Chondrocyte (in vitro differentiated cells): ENCODE measurements around the gene GALNT14. TPM values are rescaled to one million over a fixed set of nuclear protein-coding genes. Genes with fewer than 3 reads are reported as not detected.

Experiments used
- DNase-seq: peaks from one replicate; pipeline ENCODE4 v3.0.0; 2021; ENCODE audit warnings: mixed read lengths, low spot score
- H3K27ac Mint-ChIP-seq: one replicate; pipeline ENCODE4 v1.8.0; 2021; ENCODE audit warnings: mild to moderate bottlenecking, moderate library complexity, mixed read lengths; ENCODE audit not compliant: unreplicated experiment
- H3K27me3 Mint-ChIP-seq: 2 replicates; pipeline ENCODE4 v1.8.0; 2021; ENCODE audit warnings: low read depth, mixed read lengths
- H3K36me3 Mint-ChIP-seq: 2 replicates; pipeline ENCODE4 v1.8.0; 2021; ENCODE audit warnings: low read depth, mixed read lengths
- H3K4me1 Mint-ChIP-seq: 2 replicates; pipeline ENCODE4 v1.8.0; 2021; ENCODE audit warnings: low read depth, mild to moderate bottlenecking, mixed read lengths
- H3K4me3 Mint-ChIP-seq: one replicate; pipeline ENCODE4 v1.8.0; 2021; ENCODE audit warnings: mild to moderate bottlenecking, moderate library complexity, mixed read lengths; ENCODE audit not compliant: unreplicated experiment
- H3K9me3 Mint-ChIP-seq: 2 replicates; pipeline ENCODE4 v1.8.0; 2021; ENCODE audit warnings: low read depth, mixed read lengths
- total RNA-seq: library from RNA; stranded (reverse); gene quantifications from 3 replicates; pipeline ENCODE4 v1.2.1, GENCODE V29; 2021
- TF ChIP-seq, protein P1 (sequence below): fragments of 200-600 bp; sonication (generic); IDR thresholded peaks from 2 replicates; pipeline ENCODE4 v1.5.0; 2021; ENCODE audit warnings: antibody characterized with exemption, mild to moderate bottlenecking, moderate library complexity

GALNT14 gene
- total RNA-seq, 1 donor from 2014 or later, result 17.8 TPM

DNA sequence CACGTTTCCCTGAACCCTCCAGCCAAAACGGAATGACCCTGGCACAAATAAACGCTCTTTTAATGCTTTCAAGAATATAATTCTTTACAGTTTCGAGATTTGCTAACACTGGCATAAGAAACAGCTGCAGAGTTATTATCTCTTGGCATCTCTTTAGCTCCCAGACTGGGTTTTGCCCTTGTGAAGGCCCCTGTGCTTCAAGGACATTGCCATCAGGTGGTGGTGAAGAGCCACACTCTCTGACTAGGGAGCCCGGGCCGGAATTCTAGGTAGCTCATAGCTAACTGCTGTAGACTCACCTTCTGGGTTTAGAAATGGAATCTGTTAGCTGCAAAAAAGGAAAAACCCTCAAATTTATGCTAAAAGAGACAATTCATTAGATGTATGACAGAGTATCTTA lies 13.3 kb upstream of the GALNT14 start:
- Mint-ChIP-seq H3K27me3 (peaks cover 34% of the 10 kb centered on the region), H3K4me3 (no peak overlapping the region), H3K9me3 (no peaks in the 10 kb centered on the region), H3K27ac (no peak overlapping the region), H3K4me1 (no peaks in the 10 kb centered on the region), H3K36me3 (peaks cover 2% of the 10 kb centered on the region)
- DNase-seq, result no peak
- TF ChIP-seq, protein P1, sequence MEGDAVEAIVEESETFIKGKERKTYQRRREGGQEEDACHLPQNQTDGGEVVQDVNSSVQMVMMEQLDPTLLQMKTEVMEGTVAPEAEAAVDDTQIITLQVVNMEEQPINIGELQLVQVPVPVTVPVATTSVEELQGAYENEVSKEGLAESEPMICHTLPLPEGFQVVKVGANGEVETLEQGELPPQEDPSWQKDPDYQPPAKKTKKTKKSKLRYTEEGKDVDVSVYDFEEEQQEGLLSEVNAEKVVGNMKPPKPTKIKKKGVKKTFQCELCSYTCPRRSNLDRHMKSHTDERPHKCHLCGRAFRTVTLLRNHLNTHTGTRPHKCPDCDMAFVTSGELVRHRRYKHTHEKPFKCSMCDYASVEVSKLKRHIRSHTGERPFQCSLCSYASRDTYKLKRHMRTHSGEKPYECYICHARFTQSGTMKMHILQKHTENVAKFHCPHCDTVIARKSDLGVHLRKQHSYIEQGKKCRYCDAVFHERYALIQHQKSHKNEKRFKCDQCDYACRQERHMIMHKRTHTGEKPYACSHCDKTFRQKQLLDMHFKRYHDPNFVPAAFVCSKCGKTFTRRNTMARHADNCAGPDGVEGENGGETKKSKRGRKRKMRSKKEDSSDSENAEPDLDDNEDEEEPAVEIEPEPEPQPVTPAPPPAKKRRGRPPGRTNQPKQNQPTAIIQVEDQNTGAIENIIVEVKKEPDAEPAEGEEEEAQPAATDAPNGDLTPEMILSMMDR, result no peak

- DNase-seq, result no peak
- Mint-ChIP-seq H3K27ac (no peak overlapping the region), H3K4me3 (no peak overlapping the region), H3K9me3 (no peaks in the 10 kb centered on the region), H3K4me1 (no peaks in the 10 kb centered on the region), H3K27me3 (peaks cover 28% of the 10 kb centered on the region), H3K36me3 (peaks cover 2% of the 10 kb centered on the region)
- TF ChIP-seq, protein P1, result no peak
These were observed 12.0 kb upstream of the GALNT14 start for GRCh38 chr2:31150120-31150670.

DNA sequence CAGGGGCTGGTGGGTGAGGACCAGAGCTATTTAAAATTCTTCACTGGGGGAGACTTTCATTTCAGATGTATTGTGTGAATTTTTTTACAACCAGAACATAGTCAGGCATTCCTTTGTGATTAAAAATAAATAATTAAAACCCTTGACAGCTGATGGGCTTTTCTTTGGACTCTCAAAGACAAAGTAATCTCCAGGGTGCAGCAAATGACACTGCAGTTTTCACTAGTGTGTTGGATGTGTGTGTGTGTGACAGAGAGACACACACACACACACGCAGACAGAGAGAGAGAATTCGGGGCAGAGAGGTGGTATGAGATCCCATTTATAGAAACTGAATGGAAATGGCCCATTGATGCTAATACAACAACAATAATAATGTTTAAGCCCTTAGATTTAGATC lies 10.3 kb upstream of the GALNT14 start:
- no peaks in the 10 kb centered on the region for H3K36me3 Mint-ChIP-seq
- H3K27ac Mint-ChIP-seq, result no peak overlapping the region
- no peaks in the 10 kb centered on the region for H3K4me1 Mint-ChIP-seq
- no peaks in the 10 kb centered on the region for H3K9me3 Mint-ChIP-seq
- DNase-seq, result no peak
- TF ChIP-seq, protein P1, result no peak
- no peak overlapping the region for H3K4me3 Mint-ChIP-seq
- H3K27me3 Mint-ChIP-seq, result peaks cover 38% of the 10 kb centered on the region

DNA sequence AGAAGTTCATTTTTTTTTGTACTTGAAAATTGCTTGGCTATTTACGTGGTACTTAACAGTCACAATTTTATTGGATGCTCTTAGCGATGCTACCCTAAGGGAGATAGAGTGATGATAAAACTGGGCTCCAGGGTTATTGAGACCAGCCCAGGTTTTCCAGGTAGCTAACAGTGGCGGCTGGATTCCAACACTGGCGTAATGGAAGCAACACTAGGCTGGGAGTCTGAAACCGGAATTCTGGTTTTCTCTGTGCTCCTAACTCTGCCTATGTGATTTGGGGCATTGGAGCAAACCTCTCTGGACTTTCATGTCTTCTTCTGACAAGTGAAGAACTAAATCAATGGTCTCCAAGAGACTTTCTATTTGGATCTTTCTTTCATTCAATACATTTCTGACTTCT lies 9.4 kb upstream of the GALNT14 start:
- peaks cover 31% of the 10 kb centered on the region for H3K27me3 Mint-ChIP-seq
- TF ChIP-seq, protein P1, result no peak
- no peaks in the 10 kb centered on the region for H3K4me1 Mint-ChIP-seq
- H3K27ac Mint-ChIP-seq, result no peak overlapping the region
- no peak for DNase-seq
- no peaks in the 10 kb centered on the region for H3K36me3 Mint-ChIP-seq
- H3K4me3 Mint-ChIP-seq, result no peak overlapping the region
- H3K9me3 Mint-ChIP-seq, result no peaks in the 10 kb centered on the region

DNA sequence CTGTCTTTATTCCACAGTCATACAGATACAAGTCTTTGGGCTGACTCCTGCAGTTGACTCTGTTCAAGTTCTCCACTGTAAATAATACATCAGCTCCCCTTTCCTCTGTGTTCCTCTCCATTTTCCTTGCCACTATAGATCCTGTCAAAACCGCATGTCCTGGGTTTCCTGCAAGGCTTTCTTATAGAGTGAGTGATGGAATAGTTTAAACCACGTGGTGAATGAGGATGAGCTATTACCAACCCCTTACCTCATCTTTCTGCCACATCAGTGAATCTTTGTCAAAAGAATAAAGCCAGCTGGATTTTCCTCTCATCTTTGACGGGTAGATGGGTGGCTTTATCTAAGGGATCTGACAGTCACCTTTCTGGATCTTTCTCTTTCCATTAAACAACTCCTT lies 3.9 kb upstream of the GALNT14 start:
- H3K9me3 Mint-ChIP-seq, result no peaks in the 10 kb centered on the region

More for the DNA sequence above, 3.9 kb upstream of the GALNT14 start:
- peaks cover 1% of the 10 kb centered on the region for H3K4me1 Mint-ChIP-seq
- no peak overlapping the region for H3K27ac Mint-ChIP-seq
- TF ChIP-seq, protein P1, result no peak
- H3K4me3 Mint-ChIP-seq, result no peak overlapping the region
- no peaks in the 10 kb centered on the region for H3K36me3 Mint-ChIP-seq
- DNase-seq, result no peak
- peaks cover 44% of the 10 kb centered on the region for H3K27me3 Mint-ChIP-seq
